Psoas muscle (tissue), 8 donors: ENCODE measurements around the gene PLPP4. TPM values are rescaled to one million over a fixed set of nuclear protein-coding genes. Genes with fewer than 3 reads are reported as not detected.

Experiments
- ATAC-seq, 4 donors: fragments of 200-7000 bp; cut with Tn5 transposase; one replicate each; pipeline ENCODE4 v1.9.1; 2020; ENCODE audit warnings: moderate library complexity in 3 of 4, mild to moderate bottlenecking in 2 of 4
- DNase-seq, 2 donors: peaks; one replicate each; pipeline ENCODE4 v3.0.0-alpha.2; 2020
- H3K27ac ChIP-seq: fragments of 200-600 bp; one replicate; pipeline ENCODE4 v1.8.0; 2022
- H3K27me3 ChIP-seq, 3 donors: fragments of 200-600 bp in 1 of 3; one replicate each; pipeline versions ENCODE4 v1.6.1 to v1.8.0; 2013 to 2022; ENCODE audit warnings: low read length in 2 of 3, mild to moderate bottlenecking in 2 of 3, moderate library complexity in 1 of 3; ENCODE audit not compliant: insufficient read depth in 3 of 3
- H3K36me3 ChIP-seq, 2 donors: fragments of 200-600 bp in 1 of 2; one replicate each; pipeline versions ENCODE4 v1.6.1 to v1.8.0; 2013 to 2022; ENCODE audit warnings: low read depth in 1 of 2, mild to moderate bottlenecking in 1 of 2, moderate library complexity in 1 of 2; ENCODE audit not compliant: insufficient read depth in 1 of 2
- H3K4me1 ChIP-seq: fragments of 200-600 bp; one replicate; pipeline ENCODE4 v1.8.0; 2022
- H3K4me3 ChIP-seq: fragments of 200-600 bp; one replicate; pipeline ENCODE4 v1.8.0; 2022; ENCODE audit warnings: mild to moderate bottlenecking
- H3K9me3 ChIP-seq: fragments of 200-600 bp; one replicate; pipeline ENCODE4 v1.8.0; 2022
- CTCF ChIP-seq: fragments of 200-600 bp; IDR thresholded peaks from one replicate; pipeline ENCODE4 v1.8.0; 2022; ENCODE audit warnings: antibody characterized with exemption
- WGBS, 3 donors: extraction: QIAGEN DNeasy Blood & Tissue Kit; methylation state at CpG; one replicate each; pipeline versions ENCODE4 v1.1.6 to v1.1.7; 2013; 5-methylcytosine and 5-hydroxymethylcytosine counted together
- intact Hi-C, 2 donors: fragments of 100-400 bp; cut with DNase I; formaldehyde crosslinking; loops; one replicate each; pipeline versions ENCODE4 v1.11.0 to v1.14.2; 2022
- polyA plus RNA-seq, 3 donors: library from polyadenylated mRNA; stranded (reverse); fragments of 200-250 nt; gene quantifications; one replicate each; pipeline ENCODE4 v1.2.3, GENCODE V29; 2013
- total RNA-seq, 4 donors: library from RNA; stranded (reverse); fragmentation: NEBNext Ultra II Directional in 2 of 4; extraction: Animal tissue kit (Norgen Biotek cat#: 25700) in 2 of 4; gene quantifications; one replicate each; pipeline versions ENCODE4 v1.2.1 to v1.2.4, GENCODE V29; 2021 to 2023
- donor health status: healthy with polysubstance abuse.
- donor health status: DM: no; HTN: no; CAD: no; lungs with moderate emphysema.
- donor health status: Bipolar disorder and iron deficiency.
- donor health status: healthy.
- donor health status: DM: yes; HTN: yes; CAD: no.
- donor health status: DM: no; HTN: no; CAD: no.
- donor health status: DM: no; HTN: no; CAD: no.
- donor health status: DM: yes; HTN: yes; CAD: no.

The PLPP4 gene
- total and polyA plus RNA-seq, 7 donors: not detected

GRCh38 chr10:120600871-120601649 lies 144.0 kb downstream of the PLPP4 start:
- H3K9me3 ChIP-seq: no peaks in the 10 kb centered on the region
- 66 to 75% (median 72%) methylated on average over 12 of the region's 12 CpGs for WGBS, 3 donors

GRCh38 chr10:120601999-120602398 lies 145.0 kb downstream of the PLPP4 start:
- 76 to 87% (median 80%) methylated on average over 2 of the region's 2 CpGs for WGBS, 3 donors
- ATAC-seq: no peak
- H3K9me3 ChIP-seq: no peaks in the 10 kb centered on the region
- H3K4me1 ChIP-seq: no peaks in the 10 kb centered on the region
- no peak for TF ChIP-seq CTCF
- H3K27me3 ChIP-seq: no peaks in the 10 kb centered on the region
- no peaks in the 10 kb centered on the region for H3K36me3 ChIP-seq
- intact Hi-C loops: no loop called here
- H3K27ac ChIP-seq: no peak overlapping the region
- no peak for DNase-seq
- no peak overlapping the region for H3K4me3 ChIP-seq

More at GRCh38 chr10:120600871-120601649, 144.0 kb downstream of the PLPP4 start:
- DNase-seq (no peak), ATAC-seq (no peak)
- Histone ChIP-seq H3K27ac (no peak overlapping the region), H3K4me1 (no peaks in the 10 kb centered on the region), H3K36me3 (no peaks in the 10 kb centered on the region), H3K4me3 (no peak overlapping the region), H3K27me3 (no peaks in the 10 kb centered on the region)
- TF ChIP-seq CTCF: no peak
- intact Hi-C loops: no loop called here

GRCh38 chr10:120605410-120605809 lies 148.4 kb downstream of the PLPP4 start:
- 65 to 68% (median 68%) methylated on average over 3 of the region's 3 CpGs for WGBS, 3 donors
- intact Hi-C loops: no loop called here
- Histone ChIP-seq H3K27me3 (no peaks in the 10 kb centered on the region), H3K4me1 (no peaks in the 10 kb centered on the region), H3K36me3 (no peaks in the 10 kb centered on the region), H3K9me3 (no peaks in the 10 kb centered on the region), H3K27ac (no peak overlapping the region), H3K4me3 (no peak overlapping the region)
- TF ChIP-seq CTCF: no peak
- no peak for DNase-seq
- ATAC-seq: no peak

- Histone ChIP-seq H3K4me3 (no peak overlapping the region), H3K9me3 (no peaks in the 10 kb centered on the region), H3K27me3 (no peaks in the 10 kb centered on the region), H3K4me1 (no peaks in the 10 kb centered on the region), H3K36me3 (no peaks in the 10 kb centered on the region), H3K27ac (no peak overlapping the region)
- intact Hi-C loops: no loop called here
- TF ChIP-seq CTCF: no peak
- no peak for ATAC-seq
- DNase-seq: no peak
- 61 to 70% (median 65%) methylated on average over 5 of the region's 5 CpGs for WGBS, 3 donors
Observed at GRCh38 chr10:120606051-120606764, 149.2 kb downstream of the PLPP4 start.
